Prostate gland (tissue), 2 donors: ENCODE results near the gene CDH22. TPM values are rescaled to one million over a fixed set of nuclear protein-coding genes. Genes with fewer than 3 reads are reported as not detected.

ENCODE experiments used
- DNase-seq: peaks from one replicate; pipeline ENCODE4 v3.0.0-alpha.2; 2019; ENCODE audit warnings: low spot score
- H3K27ac ChIP-seq, 2 donors: fragments of 200-600 bp; sonication (generic); 2 replicates each; pipeline ENCODE4 v1.5.1; 2017 to 2019
- H3K27me3 ChIP-seq: fragments of 200-600 bp; sonication (generic); replicated peaks from 2 replicates; pipeline ENCODE4 v1.5.1; 2019; ENCODE audit not compliant: insufficient read depth
- H3K36me3 ChIP-seq, 2 donors: fragments of 200-600 bp; sonication (generic); 1 replicate in 1 of 2; 2 replicates in 1 of 2; pipeline versions ENCODE4 v1.5.1 to v1.8.1; 2017 to 2019
- H3K4me1 ChIP-seq: fragments of 200-600 bp; sonication (generic); replicated peaks from 2 replicates; pipeline ENCODE4 v1.5.1; 2019
- H3K4me3 ChIP-seq, 2 donors: fragments of 200-600 bp; sonication (generic); 2 replicates each; pipeline ENCODE4 v1.5.1; 2017 to 2019
- H3K9me3 ChIP-seq: fragments of 200-600 bp; sonication (generic); 2 replicates; pipeline ENCODE4 v1.5.1; 2017
- POLR2A ChIP-seq: fragments of 450-650 bp; IDR thresholded peaks from one replicate; pipeline ENCODE4 v1.6.1; 2016; ENCODE audit warnings: antibody characterized with exemption, mild to moderate bottlenecking
- POLR2AphosphoS5 ChIP-seq: sonication (generic); formaldehyde crosslinking; IDR thresholded peaks from one replicate; pipeline ENCODE4 v1.6.1; 2017; ENCODE audit warnings: antibody characterized with exemption
- WGBS: methylation state at CpG from one replicate; pipeline ENCODE4 v1.1.5; 2018; 5-methylcytosine and 5-hydroxymethylcytosine counted together
- intact Hi-C: fragments of 100-400 bp; cut with DNase I; formaldehyde crosslinking; loops from one replicate; pipeline ENCODE4 v1.14.2; 2022
- total RNA-seq, 2 donors: library from RNA; depleted of rRNA; stranded (reverse); fragments of >200 nt; gene quantifications; one replicate each; pipeline ENCODE4 v1.1.0, GENCODE V29; 2016
- TF ChIP-seq, protein P1 (sequence below), 4 experiments: fragments of 200-600 bp in 2 of 4; fragments of 450-650 bp in 2 of 4; sonication (generic) in 2 of 4; IDR thresholded peaks; 1 replicate in 3 of 4; 2 replicates in 1 of 4; pipeline ENCODE4 v1.5.1; 2016 to 2019; ENCODE audit warnings: antibody characterized with exemption in 4 of 4, mild to moderate bottlenecking in 2 of 4, moderate library complexity in 2 of 4

The CDH22 gene
- total RNA-seq, 2 donors from 2014 or later = 1.9 to 3.3 TPM

- 76% methylated on average over 12 of the region's 12 CpGs for WGBS
- intact Hi-C loops = no loop called here
- Histone ChIP-seq H3K27ac (no peak overlapping the region), H3K27me3 (no peaks in the 10 kb centered on the region), H3K9me3 (no peaks in the 10 kb centered on the region), H3K4me3 (no peak overlapping the region), H3K4me1 (no peaks in the 10 kb centered on the region), H3K36me3 (no peaks in the 10 kb centered on the region)
- DNase-seq = no peak
- TF ChIP-seq POLR2A = no peak
- TF ChIP-seq, protein P1, sequence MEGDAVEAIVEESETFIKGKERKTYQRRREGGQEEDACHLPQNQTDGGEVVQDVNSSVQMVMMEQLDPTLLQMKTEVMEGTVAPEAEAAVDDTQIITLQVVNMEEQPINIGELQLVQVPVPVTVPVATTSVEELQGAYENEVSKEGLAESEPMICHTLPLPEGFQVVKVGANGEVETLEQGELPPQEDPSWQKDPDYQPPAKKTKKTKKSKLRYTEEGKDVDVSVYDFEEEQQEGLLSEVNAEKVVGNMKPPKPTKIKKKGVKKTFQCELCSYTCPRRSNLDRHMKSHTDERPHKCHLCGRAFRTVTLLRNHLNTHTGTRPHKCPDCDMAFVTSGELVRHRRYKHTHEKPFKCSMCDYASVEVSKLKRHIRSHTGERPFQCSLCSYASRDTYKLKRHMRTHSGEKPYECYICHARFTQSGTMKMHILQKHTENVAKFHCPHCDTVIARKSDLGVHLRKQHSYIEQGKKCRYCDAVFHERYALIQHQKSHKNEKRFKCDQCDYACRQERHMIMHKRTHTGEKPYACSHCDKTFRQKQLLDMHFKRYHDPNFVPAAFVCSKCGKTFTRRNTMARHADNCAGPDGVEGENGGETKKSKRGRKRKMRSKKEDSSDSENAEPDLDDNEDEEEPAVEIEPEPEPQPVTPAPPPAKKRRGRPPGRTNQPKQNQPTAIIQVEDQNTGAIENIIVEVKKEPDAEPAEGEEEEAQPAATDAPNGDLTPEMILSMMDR (IDR thresholded peaks at IDR 0.05) = no peak
- no peak for TF ChIP-seq POLR2AphosphoS5
These were observed 8.0 kb downstream of the CDH22 start for GRCh38 chr20:46300281-46300680.

GRCh38 chr20:46299078-46299477 is 9.2 kb downstream of the CDH22 start:
- Histone ChIP-seq H3K4me3 (no peak overlapping the region), H3K9me3 (no peaks in the 10 kb centered on the region), H3K36me3 (no peaks in the 10 kb centered on the region), H3K4me1 (no peaks in the 10 kb centered on the region), H3K27me3 (no peaks in the 10 kb centered on the region), H3K27ac (no peak overlapping the region)
- DNase-seq = no peak
- 71% methylated on average over 7 of the region's 7 CpGs for WGBS
- intact Hi-C loops = no loop called here
- no peak for TF ChIP-seq POLR2A
- TF ChIP-seq, protein P1 (IDR thresholded peaks at IDR 0.05) = no peak
- no peak for TF ChIP-seq POLR2AphosphoS5

GRCh38 chr20:46298374-46298773 is 9.9 kb downstream of the CDH22 start:
- no peak for TF ChIP-seq POLR2A
- no peaks in the 10 kb centered on the region for H3K36me3 ChIP-seq
- no peak overlapping the region for H3K4me3 ChIP-seq
- H3K27ac ChIP-seq = no peak overlapping the region
- intact Hi-C loops = no loop called here
- DNase-seq = no peak
- no peaks in the 10 kb centered on the region for H3K4me1 ChIP-seq
- H3K9me3 ChIP-seq = no peaks in the 10 kb centered on the region
- 79% methylated on average over 3 of the region's 3 CpGs for WGBS
- no peaks in the 10 kb centered on the region for H3K27me3 ChIP-seq

GRCh38 chr20:46296526-46297250 is 11.6 kb downstream of the CDH22 start:
- H3K36me3 ChIP-seq = no peaks in the 10 kb centered on the region
- intact Hi-C loops = no loop called here

GRCh38 chr20:46293084-46293483 is 15.2 kb downstream of the CDH22 start:
- no peak overlapping the region for H3K4me3 ChIP-seq
- DNase-seq = no peak
- no peaks in the 10 kb centered on the region for H3K27me3 ChIP-seq
- H3K4me1 ChIP-seq = no peaks in the 10 kb centered on the region
- no peaks in the 10 kb centered on the region for H3K36me3 ChIP-seq
- H3K27ac ChIP-seq = no peak overlapping the region
- intact Hi-C loops = no loop called here
- no peaks in the 10 kb centered on the region for H3K9me3 ChIP-seq
- WGBS = 29% methylated on average over 3 of the region's 3 CpGs
- no peak for TF ChIP-seq POLR2A
- TF ChIP-seq, protein P1 (IDR thresholded peaks at IDR 0.05) = no peak
- no peak for TF ChIP-seq POLR2AphosphoS5

More at GRCh38 chr20:46296526-46297250, 11.6 kb downstream of the CDH22 start:
- Histone ChIP-seq H3K4me1 (no peaks in the 10 kb centered on the region), H3K9me3 (no peaks in the 10 kb centered on the region), H3K27me3 (no peaks in the 10 kb centered on the region), H3K27ac (no peak overlapping the region), H3K4me3 (no peak overlapping the region)
- no peak for DNase-seq
- 55% methylated on average over 12 of the region's 12 CpGs for WGBS
- TF ChIP-seq, protein P1 (IDR thresholded peaks at IDR 0.05) = no peak
- TF ChIP-seq POLR2A (no peak), POLR2AphosphoS5 (no peak)
